Trophoblast cell (in vitro differentiated cells and primary cell): ENCODE measurements around the gene GHITM. TPM values are rescaled to one million over a fixed set of nuclear protein-coding genes. Genes with fewer than 3 reads are reported as not detected.

Experiments used
- DNase-seq, 2 donors: peaks; one replicate each; pipeline ENCODE4 v3.0.0-alpha.2; 2016
- H2AFZ ChIP-seq: 2 replicates; pipeline ENCODE4 v1.6.1; 2013; ENCODE audit warnings: low read length, moderate library complexity, mild to moderate bottlenecking; ENCODE audit not compliant: insufficient read depth, poor library complexity
- H2AK5ac ChIP-seq: 2 replicates; pipeline ENCODE4 v1.6.1; 2013; ENCODE audit warnings: mild to moderate bottlenecking, low read length
- H2BK120ac ChIP-seq: 2 replicates; pipeline ENCODE4 v1.6.1; 2013; ENCODE audit warnings: low read length, mild to moderate bottlenecking, moderate library complexity; ENCODE audit not compliant: insufficient read depth, poor library complexity
- H2BK12ac ChIP-seq: 2 replicates; pipeline ENCODE4 v1.6.1; 2013; ENCODE audit warnings: mild to moderate bottlenecking, low read length, moderate library complexity
- H2BK5ac ChIP-seq: 2 replicates; pipeline ENCODE4 v1.6.1; 2013; ENCODE audit warnings: low read length, low read depth, moderate library complexity, mild to moderate bottlenecking; ENCODE audit not compliant: poor library complexity
- H3K14ac ChIP-seq: 2 replicates; pipeline ENCODE4 v1.6.1; 2013; ENCODE audit warnings: mild to moderate bottlenecking, low read length
- H3K18ac ChIP-seq: 2 replicates; pipeline ENCODE4 v1.6.1; 2013; ENCODE audit warnings: mild to moderate bottlenecking, low read length
- H3K23ac ChIP-seq: 2 replicates; pipeline ENCODE4 v1.6.1; 2013; ENCODE audit warnings: low read length
- H3K27ac ChIP-seq: 2 replicates; pipeline ENCODE4 v1.5.1; 2013; ENCODE audit warnings: low read depth, mild to moderate bottlenecking, inconsistent platforms, low read length, moderate library complexity
- H3K27me3 ChIP-seq: 2 replicates; pipeline ENCODE4 v1.6.1; 2013; ENCODE audit warnings: inconsistent platforms, mild to moderate bottlenecking, low read length, moderate library complexity; ENCODE audit not compliant: insufficient read depth
- H3K36me3 ChIP-seq, 2 experiments: 1 replicate in 1 of 2; 2 replicates in 1 of 2; pipeline ENCODE4 v1.6.1; 2013; ENCODE audit warnings: low read length in 2 of 2, mild to moderate bottlenecking in 2 of 2, moderate library complexity in 1 of 2; ENCODE audit not compliant: insufficient read depth in 2 of 2, control insufficient read depth in 1 of 2
- H3K4ac ChIP-seq: 2 replicates; pipeline ENCODE4 v1.6.1; 2013; ENCODE audit warnings: low read depth, mild to moderate bottlenecking, low read length, moderate library complexity
- H3K4me1 ChIP-seq, 2 experiments: 1 replicate in 1 of 2; 2 replicates in 1 of 2; pipeline ENCODE4 v1.6.1; 2013; ENCODE audit warnings: low read length in 2 of 2, mild to moderate bottlenecking in 2 of 2, moderate library complexity in 1 of 2; ENCODE audit not compliant: insufficient read depth in 2 of 2, control insufficient read depth in 1 of 2
- H3K4me2 ChIP-seq: 2 replicates; pipeline ENCODE4 v1.6.1; 2013; ENCODE audit warnings: inconsistent platforms, mild to moderate bottlenecking, low read length, moderate library complexity
- H3K4me3 ChIP-seq: 2 replicates; pipeline ENCODE4 v1.5.1; 2013; ENCODE audit warnings: mild to moderate bottlenecking, low read depth, low read length, inconsistent platforms
- H3K79me1 ChIP-seq: one replicate; pipeline ENCODE4 v1.6.1; 2013; ENCODE audit warnings: low read length
- H3K79me2 ChIP-seq: 2 replicates; pipeline ENCODE4 v1.6.1; 2013; ENCODE audit warnings: low read length, mild to moderate bottlenecking; ENCODE audit not compliant: control insufficient read depth, insufficient read depth, poor library complexity
- H3K9ac ChIP-seq: 2 replicates; pipeline ENCODE4 v1.6.1; 2013; ENCODE audit warnings: mild to moderate bottlenecking, low read length
- H3K9me3 ChIP-seq: 2 replicates; pipeline ENCODE4 v1.6.1; 2013; ENCODE audit warnings: low read depth, mild to moderate bottlenecking, control low read depth, inconsistent platforms, low read length; ENCODE audit not compliant: insufficient read depth
- H4K12ac ChIP-seq: 2 replicates; pipeline ENCODE4 v1.6.1; 2013; ENCODE audit warnings: low read depth, mild to moderate bottlenecking, low read length, moderate library complexity
- H4K8ac ChIP-seq: 2 replicates; pipeline ENCODE4 v1.6.1; 2013; ENCODE audit warnings: low read depth, mild to moderate bottlenecking, low read length, moderate library complexity
- H4K91ac ChIP-seq: one replicate; pipeline ENCODE4 v1.6.1; 2013; ENCODE audit warnings: low read depth, mild to moderate bottlenecking, low read length, moderate library complexity
- WGBS: extraction: QIAGEN DNeasy Blood & Tissue Kit; methylation state at CpG from one replicate; pipeline ENCODE4 v1.1.7; 2013; ENCODE audit warnings: missing lambda C conversion rate; ENCODE audit not compliant: insufficient read length, insufficient coverage; ENCODE audit errors: extremely low coverage; 5-methylcytosine and 5-hydroxymethylcytosine counted together
- polyA plus RNA-seq: library from polyadenylated mRNA; stranded (reverse); fragments of 200-250 nt; gene quantifications from 2 replicates; pipeline ENCODE4 v1.2.3, GENCODE V29; 2013

Gene GHITM
- polyA plus RNA-seq = 72.0 and 73.8 TPM in 2 replicates

DNA sequence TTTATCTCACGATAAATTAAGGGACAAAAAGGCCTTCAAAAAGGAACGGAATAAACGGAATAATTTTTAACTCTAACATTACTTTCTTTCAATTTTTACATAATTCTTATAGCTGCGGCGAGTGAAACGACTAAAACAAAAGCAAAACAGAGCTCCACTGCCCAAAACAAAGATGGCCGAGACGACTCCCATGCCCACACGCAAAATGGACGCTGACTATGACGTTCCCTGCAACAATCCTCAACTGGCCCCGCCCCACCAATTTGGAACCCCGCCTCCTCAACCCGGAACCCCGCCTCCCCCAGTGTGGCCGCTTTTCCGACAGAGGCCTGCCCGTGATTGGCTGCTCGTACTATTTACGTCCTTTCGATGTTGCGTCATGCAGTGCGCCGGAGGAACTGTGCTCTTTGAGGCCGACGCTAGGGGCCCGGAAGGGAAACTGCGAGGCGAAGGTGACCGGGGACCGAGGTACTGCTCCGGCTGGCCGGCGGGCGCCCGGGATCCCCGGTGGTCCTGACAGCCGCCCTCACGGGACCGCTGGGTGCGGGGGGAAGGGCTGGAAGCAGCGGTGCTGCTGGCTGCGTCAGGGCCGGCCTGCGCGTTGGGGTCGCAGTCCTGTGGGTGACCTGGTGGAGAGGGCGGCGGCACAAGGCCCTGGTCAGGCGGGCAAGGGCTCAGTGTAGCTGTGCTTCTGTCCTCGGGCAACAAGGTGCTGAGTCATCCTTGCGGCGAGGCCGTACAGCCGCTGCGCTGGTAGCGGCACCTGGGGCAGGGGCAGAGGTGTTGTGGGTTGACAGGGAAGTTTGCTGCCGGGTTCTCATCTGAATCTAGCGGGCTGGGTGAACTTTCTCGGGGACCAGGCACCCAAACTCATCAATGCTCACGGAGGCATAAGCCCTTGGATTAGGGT, at the start of gene GHITM:
Gene GHITM, plus strand, starts transcription at position 384 of the 910 bp plus-strand sequence. CDS start 1,992 bp downstream, outside the sequence.
- peak within 1 kb of the TSS; percentile 100 for H4K8ac ChIP-seq
- H3K4me3 ChIP-seq = peak within 1 kb of the TSS; percentile 89
- peak within 1 kb of the TSS; percentile 89 for H3K4ac ChIP-seq
- peak within 1 kb of the TSS; percentile 95 for H3K18ac ChIP-seq
- peak within 1 kb of the TSS; percentile 97 for H3K14ac ChIP-seq
- H3K36me3 ChIP-seq = peaks cover 3 to 4% of the 10 kb centered on the region in 2 experiments
- H3K4me2 ChIP-seq = peak within 1 kb of the TSS; percentile 91
- H3K79me1 ChIP-seq = peaks cover 6% of the 10 kb centered on the region
- no peak within 1 kb of the TSS for H3K23ac ChIP-seq
- peak within 1 kb of the TSS; percentile 86 for H2BK5ac ChIP-seq
- H2BK12ac ChIP-seq = no peak within 1 kb of the TSS
- H3K27ac ChIP-seq = peak within 1 kb of the TSS; percentile 91
- DNase-seq = peak; percentile 98 to 100
- peak within 1 kb of the TSS; percentile 85 for H2AFZ ChIP-seq
- H3K27me3 ChIP-seq = no peaks in the 10 kb centered on the region
- no CpG with 5 or more reads among the region's 61 CpGs for WGBS
- H4K12ac ChIP-seq = peak within 1 kb of the TSS; percentile 94
- H2AK5ac ChIP-seq = peak within 1 kb of the TSS; percentile 6
- peak within 1 kb of the TSS; percentile 82 for H2BK120ac ChIP-seq
- no peaks in the 10 kb centered on the region for H3K9me3 ChIP-seq
- H3K79me2 ChIP-seq = peaks cover 10% of the 10 kb centered on the region
- peaks cover 6% of the 10 kb centered on the region in 2 experiments for H3K4me1 ChIP-seq
- peak within 1 kb of the TSS; percentile 81 for H3K9ac ChIP-seq
- H4K91ac ChIP-seq = peak within 1 kb of the TSS; percentile 88

GRCh38 chr10:84095811-84096497, 43.4 kb upstream of the GHITM start:
- Histone ChIP-seq H3K9ac (no peak overlapping the region), H3K27ac (no peak overlapping the region), H2AFZ (no peak overlapping the region), H2BK120ac (no peak overlapping the region), H4K91ac (no peak overlapping the region), H3K4me3 (no peak overlapping the region), H2BK5ac (no peak overlapping the region), H3K4me2 (no peak overlapping the region), H3K18ac (no peak overlapping the region), H3K9me3 (no peaks in the 10 kb centered on the region), H3K79me2 (no peaks in the 10 kb centered on the region), H3K27me3 (no peaks in the 10 kb centered on the region), H3K4ac (no peak overlapping the region), H3K79me1 (no peaks in the 10 kb centered on the region), H3K36me3 (no peaks in the 10 kb centered on the region), H3K4me1 (no peaks in the 10 kb centered on the region), H2AK5ac (no peak overlapping the region), H3K23ac (no peak overlapping the region), H2BK12ac (no peak overlapping the region), H3K14ac (no peak overlapping the region), H4K8ac (no peak overlapping the region), H4K12ac (no peak overlapping the region)
- peak; percentile 42 to 81 for DNase-seq
- no CpG with 5 or more reads among the region's 4 CpGs for WGBS

- H3K27ac ChIP-seq = no peak overlapping the region
- no peaks in the 10 kb centered on the region for H3K79me2 ChIP-seq
- DNase-seq = peak in 1 of 2 donors; percentile 31
- H3K27me3 ChIP-seq = no peaks in the 10 kb centered on the region
- no peaks in the 10 kb centered on the region for H3K4me1 ChIP-seq
- H3K36me3 ChIP-seq = no peaks in the 10 kb centered on the region
- H3K23ac ChIP-seq = no peak overlapping the region
- WGBS = no CpG with 5 or more reads among the region's 4 CpGs
- no peaks in the 10 kb centered on the region for H3K9me3 ChIP-seq
- H3K79me1 ChIP-seq = no peaks in the 10 kb centered on the region
- H2BK12ac ChIP-seq = no peak overlapping the region
- no peak overlapping the region for H3K4ac ChIP-seq
- H2AK5ac ChIP-seq = no peak overlapping the region
- H2BK120ac ChIP-seq = no peak overlapping the region
- H3K14ac ChIP-seq = no peak overlapping the region
- H2BK5ac ChIP-seq = no peak overlapping the region
- no peak overlapping the region for H2AFZ ChIP-seq
- no peak overlapping the region for H4K8ac ChIP-seq
- H4K91ac ChIP-seq = no peak overlapping the region
- no peak overlapping the region for H3K9ac ChIP-seq
- no peak overlapping the region for H3K18ac ChIP-seq
- H3K4me2 ChIP-seq = no peak overlapping the region
- H4K12ac ChIP-seq = no peak overlapping the region
- no peak overlapping the region for H3K4me3 ChIP-seq
Observed at GRCh38 chr10:84097787-84098353, 41.4 kb upstream of the GHITM start.

DNA sequence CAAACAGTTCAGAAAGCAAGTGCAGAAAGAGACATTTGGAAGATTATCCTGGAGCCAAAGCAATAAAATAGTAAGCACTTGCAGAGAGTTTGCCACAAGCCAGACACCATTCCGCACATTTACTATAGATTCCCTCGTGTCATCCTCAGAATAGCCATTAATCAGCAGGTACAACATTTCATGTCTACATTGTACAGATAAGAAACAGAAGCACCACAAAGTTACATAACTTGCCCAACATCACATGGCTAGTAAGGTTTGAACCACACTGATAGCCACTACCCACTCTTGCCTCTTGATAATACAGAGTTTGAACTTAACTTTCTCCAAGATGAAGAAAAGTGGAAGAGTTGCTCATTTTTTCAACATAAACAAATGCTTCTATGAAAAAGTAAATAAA, 40.6 kb upstream of the GHITM start:
- H3K79me2 ChIP-seq = no peaks in the 10 kb centered on the region
- H3K4me3 ChIP-seq = no peak overlapping the region
- no peaks in the 10 kb centered on the region for H3K79me1 ChIP-seq
- no peaks in the 10 kb centered on the region for H3K9me3 ChIP-seq
- no CpG with 5 or more reads among the region's 2 CpGs for WGBS
- no peak overlapping the region for H3K9ac ChIP-seq
- H3K18ac ChIP-seq = no peak overlapping the region
- no peak overlapping the region for H3K4ac ChIP-seq
- no peak overlapping the region for H2AFZ ChIP-seq
- no peak overlapping the region for H4K8ac ChIP-seq
- no peaks in the 10 kb centered on the region for H3K4me1 ChIP-seq
- H3K4me2 ChIP-seq = no peak overlapping the region
- no peaks in the 10 kb centered on the region for H3K27me3 ChIP-seq
- no peaks in the 10 kb centered on the region for H3K36me3 ChIP-seq
- H2BK5ac ChIP-seq = no peak overlapping the region
- H2BK120ac ChIP-seq = no peak overlapping the region
- no peak overlapping the region for H4K12ac ChIP-seq
- DNase-seq = no peak
- no peak overlapping the region for H2AK5ac ChIP-seq
- no peak overlapping the region for H3K27ac ChIP-seq
- no peak overlapping the region for H3K23ac ChIP-seq
- H2BK12ac ChIP-seq = no peak overlapping the region
- no peak overlapping the region for H4K91ac ChIP-seq
- H3K14ac ChIP-seq = no peak overlapping the region
